Astrocyte (in vitro differentiated cells and primary cell): ENCODE measurements around the gene KLF11. TPM values are rescaled to one million over a fixed set of nuclear protein-coding genes. Genes with fewer than 3 reads are reported as not detected.

Source experiments
- DNase-seq: peaks from one replicate; pipeline ENCODE4 v3.0.0-alpha.2; 2010; ENCODE audit warnings: low read depth
- FAIRE-seq: peaks from 2 replicates; lab custom pipeline; 2011; peaks lifted over from hg19 to GRCh38; lab: Jason Lieb, UNC
- H2AFZ ChIP-seq: 2 replicates; pipeline ENCODE4 v1.6.0; 2012; ENCODE audit warnings: low read depth, low read length, inconsistent platforms
- H3K27ac ChIP-seq: 2 replicates; pipeline ENCODE4 v1.5.1; 2011; ENCODE audit warnings: low read depth, low read length, inconsistent platforms
- H3K27me3 ChIP-seq: 2 replicates; pipeline ENCODE4 v1.6.0; 2011; ENCODE audit warnings: low read length, inconsistent platforms; ENCODE audit not compliant: insufficient read depth
- H3K36me3 ChIP-seq: 2 replicates; pipeline ENCODE4 v1.5.1; 2011; ENCODE audit warnings: low read length, inconsistent platforms; ENCODE audit not compliant: insufficient read depth
- H3K4me1 ChIP-seq: 2 replicates; pipeline ENCODE4 v1.5.1; 2011; ENCODE audit warnings: low read length, inconsistent platforms; ENCODE audit not compliant: insufficient read depth
- H3K4me2 ChIP-seq: 2 replicates; pipeline ENCODE4 v1.6.0; 2012; ENCODE audit warnings: low read length, inconsistent platforms
- H3K4me3 ChIP-seq: 2 replicates; pipeline ENCODE4 v1.5.1; 2011; ENCODE audit warnings: low read depth, mild to moderate bottlenecking, low read length, inconsistent platforms; ENCODE audit not compliant: insufficient read depth
- H3K79me2 ChIP-seq: 2 replicates; pipeline ENCODE4 v1.6.0; 2012; ENCODE audit warnings: mild to moderate bottlenecking, low read length, inconsistent platforms; ENCODE audit not compliant: insufficient read depth
- H3K9ac ChIP-seq: 2 replicates; pipeline ENCODE4 v1.6.0; 2012; ENCODE audit warnings: mild to moderate bottlenecking, low read length, inconsistent platforms
- H3K9me3 ChIP-seq: 2 replicates; pipeline ENCODE4 v1.5.1; 2012; ENCODE audit warnings: low read depth, mild to moderate bottlenecking, low read length, inconsistent platforms; ENCODE audit not compliant: insufficient read depth
- H4K20me1 ChIP-seq: 2 replicates; pipeline ENCODE4 v1.6.0; 2012; ENCODE audit warnings: low read length, inconsistent platforms; ENCODE audit not compliant: insufficient read depth
- H3K27ac Mint-ChIP-seq: one replicate; pipeline ENCODE4 v1.8.0; 2021; ENCODE audit warnings: mild to moderate bottlenecking, mixed read lengths; ENCODE audit not compliant: unreplicated experiment
- H3K27me3 Mint-ChIP-seq: one replicate; pipeline ENCODE4 v1.8.0; 2021; ENCODE audit warnings: low read depth, mixed read lengths; ENCODE audit not compliant: unreplicated experiment
- H3K36me3 Mint-ChIP-seq: one replicate; pipeline ENCODE4 v1.8.0; 2021; ENCODE audit warnings: low read depth, mixed read lengths; ENCODE audit not compliant: unreplicated experiment
- H3K4me1 Mint-ChIP-seq: one replicate; pipeline ENCODE4 v1.8.0; 2021; ENCODE audit warnings: low read depth, mixed read lengths; ENCODE audit not compliant: unreplicated experiment
- H3K4me3 Mint-ChIP-seq: one replicate; pipeline ENCODE4 v1.8.0; 2021; ENCODE audit warnings: mild to moderate bottlenecking, moderate library complexity, mixed read lengths; ENCODE audit not compliant: unreplicated experiment
- H3K9me3 Mint-ChIP-seq: one replicate; pipeline ENCODE4 v1.8.0; 2021; ENCODE audit warnings: mild to moderate bottlenecking, mixed read lengths; ENCODE audit not compliant: unreplicated experiment
- CTCF ChIP-seq: IDR thresholded peaks from 2 replicates; pipeline ENCODE4 v1.5.1; 2011; ENCODE audit warnings: low read depth, mild to moderate bottlenecking, inconsistent platforms, low read length, moderate library complexity; ENCODE audit not compliant: insufficient read depth
- EZH2 ChIP-seq: IDR thresholded peaks from 2 replicates; pipeline ENCODE4 v1.6.1; 2012; ENCODE audit warnings: mild to moderate bottlenecking, low read length, inconsistent platforms; ENCODE audit not compliant: insufficient read depth
- total RNA-seq: library from RNA; stranded (reverse); gene quantifications from 2 replicates; pipeline ENCODE4 v1.2.1, GENCODE V29; 2021

Gene KLF11
- total RNA-seq, 1 donor from 2014 or later = 9.8 TPM

- DNase-seq (no peak), FAIRE-seq (no peak)
- no peak for TF ChIP-seq EZH2
- TF ChIP-seq CTCF = no peak
- H3K27ac Mint-ChIP-seq = no peak overlapping the region
- peaks cover 8% of the 10 kb centered on the region for H3K9me3 Mint-ChIP-seq
- H3K4me2 ChIP-seq = no peak overlapping the region
- no peaks in the 10 kb centered on the region for H3K79me2 ChIP-seq
- H3K4me1 ChIP-seq = no peaks in the 10 kb centered on the region
- no peaks in the 10 kb centered on the region for H3K9me3 ChIP-seq
- H3K27me3 Mint-ChIP-seq = peaks cover 29% of the 10 kb centered on the region
- no peak overlapping the region for H3K4me3 ChIP-seq
- no peaks in the 10 kb centered on the region for H3K4me1 Mint-ChIP-seq
- H3K9ac ChIP-seq = no peak overlapping the region
- peaks cover 3% of the 10 kb centered on the region for H3K36me3 Mint-ChIP-seq
- H3K27me3 ChIP-seq = peaks cover 14% of the 10 kb centered on the region
- H3K36me3 ChIP-seq = no peaks in the 10 kb centered on the region
- no peak overlapping the region for H3K4me3 Mint-ChIP-seq
- H2AFZ ChIP-seq = no peak overlapping the region
- peaks cover 2% of the 10 kb centered on the region for H4K20me1 ChIP-seq
- H3K27ac ChIP-seq = no peak overlapping the region
These were observed 28.2 kb downstream of the KLF11 start for GRCh38 chr2:10071595-10071994.

- no peaks in the 10 kb centered on the region for H3K9me3 ChIP-seq
- peak; percentile 75 for TF ChIP-seq CTCF
- TF ChIP-seq EZH2 = no peak
- no peaks in the 10 kb centered on the region for H3K4me1 ChIP-seq
- H3K9ac ChIP-seq = no peak overlapping the region
- H3K27ac ChIP-seq = no peak overlapping the region
- no peaks in the 10 kb centered on the region for H3K36me3 ChIP-seq
- H3K27ac Mint-ChIP-seq = no peak overlapping the region
- DNase-seq (peak; percentile 58), FAIRE-seq (peak; percentile 94)
- peaks cover 40% of the 10 kb centered on the region for H3K27me3 Mint-ChIP-seq
- peaks cover 16% of the 10 kb centered on the region for H3K27me3 ChIP-seq
- H2AFZ ChIP-seq = no peak overlapping the region
- no peaks in the 10 kb centered on the region for H3K79me2 ChIP-seq
- H3K4me3 Mint-ChIP-seq = no peak overlapping the region
- H3K9me3 Mint-ChIP-seq = peaks cover 6% of the 10 kb centered on the region
- peaks cover 3% of the 10 kb centered on the region for H3K36me3 Mint-ChIP-seq
- H3K4me1 Mint-ChIP-seq = no peaks in the 10 kb centered on the region
- no peak overlapping the region for H3K4me2 ChIP-seq
- no peak overlapping the region for H3K4me3 ChIP-seq
- peaks cover 6% of the 10 kb centered on the region for H4K20me1 ChIP-seq
These were observed 29.5 kb downstream of the KLF11 start for GRCh38 chr2:10072656-10073480.

GRCh38 chr2:10073706-10074105, 30.4 kb downstream of the KLF11 start:
- Histone ChIP-seq H3K27ac (no peak overlapping the region), H3K4me2 (no peak overlapping the region), H2AFZ (no peak overlapping the region), H3K79me2 (no peaks in the 10 kb centered on the region), H3K36me3 (no peaks in the 10 kb centered on the region), H3K9ac (no peak overlapping the region), H4K20me1 (peaks cover 14% of the 10 kb centered on the region), H3K4me1 (peaks cover 3% of the 10 kb centered on the region), H3K4me3 (no peak overlapping the region), H3K9me3 (no peaks in the 10 kb centered on the region), H3K27me3 (peaks cover 16% of the 10 kb centered on the region)
- H3K4me3 Mint-ChIP-seq = no peak overlapping the region
- H3K36me3 Mint-ChIP-seq = peaks cover 1% of the 10 kb centered on the region
- TF ChIP-seq CTCF = no peak
- peaks cover 3% of the 10 kb centered on the region for H3K4me1 Mint-ChIP-seq
- no peak overlapping the region for H3K27ac Mint-ChIP-seq
- no peak for DNase-seq
- H3K27me3 Mint-ChIP-seq = peaks cover 48% of the 10 kb centered on the region
- peaks cover 2% of the 10 kb centered on the region for H3K9me3 Mint-ChIP-seq
- FAIRE-seq = no peak
